H9 (cell line): ENCODE data around the gene PPP2R3B. TPM values are rescaled to one million over a fixed set of nuclear protein-coding genes. Genes with fewer than 3 reads are reported as not detected.
A peak's percentile ranks its signal among the peaks of the same experiment; 100 is the strongest.

Experiments
- DNase-seq: peaks from one replicate; pipeline ENCODE4 v3.0.0-alpha.2; 2017
- H2AFZ ChIP-seq: one replicate; pipeline ENCODE4 v1.6.1; 2013; ENCODE audit warnings: mild to moderate bottlenecking, low read length, control low read depth, moderate library complexity
- H2AK5ac ChIP-seq: 2 replicates; pipeline ENCODE4 v1.6.1; 2013; ENCODE audit warnings: low read length, control low read depth, mixed read lengths; ENCODE audit not compliant: insufficient read length
- H2BK120ac ChIP-seq: one replicate; pipeline ENCODE4 v1.6.1; 2013; ENCODE audit warnings: low read depth, mild to moderate bottlenecking, low read length, control low read depth, inconsistent platforms; ENCODE audit not compliant: poor library complexity, severe bottlenecking
- H2BK12ac ChIP-seq: 2 replicates; pipeline ENCODE4 v1.6.1; 2013; ENCODE audit warnings: low read length, control low read depth, mixed read lengths, low read depth; ENCODE audit not compliant: insufficient read length
- H2BK15ac ChIP-seq: 2 replicates; pipeline ENCODE4 v1.6.1; 2013; ENCODE audit warnings: low read depth, low read length, control low read depth
- H2BK20ac ChIP-seq: one replicate; pipeline ENCODE4 v1.6.1; 2013; ENCODE audit warnings: low read depth, mild to moderate bottlenecking, low read length, control low read depth, inconsistent platforms; ENCODE audit not compliant: poor library complexity, severe bottlenecking
- H2BK5ac ChIP-seq: 2 replicates; pipeline ENCODE4 v1.6.1; 2013; ENCODE audit warnings: low read length, control low read depth, mixed read lengths; ENCODE audit not compliant: insufficient read length
- H3K14ac ChIP-seq: 2 replicates; pipeline ENCODE4 v1.6.1; 2013; ENCODE audit warnings: low read length, control low read depth; ENCODE audit not compliant: insufficient read depth
- H3K18ac ChIP-seq: 2 replicates; pipeline ENCODE4 v1.6.1; 2013; ENCODE audit warnings: low read depth, mild to moderate bottlenecking, mixed read lengths, low read length, control low read depth; ENCODE audit not compliant: insufficient read length
- H3K23ac ChIP-seq: 2 replicates; pipeline ENCODE4 v1.6.1; 2013; ENCODE audit warnings: low read length, control low read depth, mixed read lengths, low read depth; ENCODE audit not compliant: insufficient read length
- H3K23me2 ChIP-seq: 2 replicates; pipeline ENCODE4 v1.6.1; 2013; ENCODE audit warnings: low read depth, mild to moderate bottlenecking, mixed read lengths, low read length, control low read depth; ENCODE audit not compliant: insufficient read length, poor library complexity, severe bottlenecking
- H3K27ac ChIP-seq: 2 replicates; pipeline ENCODE4 v1.5.1; 2013; ENCODE audit warnings: low read length, control low read depth, mixed read lengths, low read depth; ENCODE audit not compliant: insufficient read length
- H3K27me3 ChIP-seq: 2 replicates; pipeline ENCODE4 v1.6.1; 2013; ENCODE audit warnings: low read length, control low read depth, inconsistent platforms; ENCODE audit not compliant: insufficient read depth
- H3K4ac ChIP-seq: 2 replicates; pipeline ENCODE4 v1.6.1; 2013; ENCODE audit warnings: low read depth, mild to moderate bottlenecking, control low read depth, inconsistent platforms, low read length, moderate library complexity
- H3K4me1 ChIP-seq: 2 replicates; pipeline ENCODE4 v1.6.1; 2013; ENCODE audit warnings: low read length, control low read depth, inconsistent platforms; ENCODE audit not compliant: insufficient read depth
- H3K4me2 ChIP-seq: 2 replicates; pipeline ENCODE4 v1.6.1; 2013; ENCODE audit warnings: low read length, control low read depth, mixed read lengths; ENCODE audit not compliant: insufficient read length, insufficient read depth
- H3K56ac ChIP-seq: 2 replicates; pipeline ENCODE4 v1.6.1; 2013; ENCODE audit warnings: low read depth, mild to moderate bottlenecking, mixed read lengths, low read length, control low read depth; ENCODE audit not compliant: insufficient read length
- H3K79me1 ChIP-seq: 2 replicates; pipeline ENCODE4 v1.6.1; 2013; ENCODE audit warnings: low read depth, mild to moderate bottlenecking, moderate library complexity, low read length, control low read depth, inconsistent platforms; ENCODE audit not compliant: insufficient read depth, poor library complexity, severe bottlenecking
- H3K79me2 ChIP-seq: 2 replicates; pipeline ENCODE4 v1.6.1; 2013; ENCODE audit warnings: low read length, control low read depth, inconsistent platforms; ENCODE audit not compliant: insufficient read depth
- H3K9ac ChIP-seq: 2 replicates; pipeline ENCODE4 v1.6.1; 2013; ENCODE audit warnings: low read length, control low read depth, mixed read lengths; ENCODE audit not compliant: insufficient read length; ENCODE audit errors: extremely low read depth
- H3K9me3 ChIP-seq: one replicate; pipeline ENCODE4 v1.6.1; 2013; ENCODE audit warnings: low read depth, low read length, inconsistent platforms; ENCODE audit not compliant: control insufficient read depth
- H3T11ph ChIP-seq: one replicate; pipeline ENCODE4 v1.6.1; 2013; ENCODE audit warnings: mild to moderate bottlenecking, low read length, control low read depth, inconsistent platforms
- H4K20me1 ChIP-seq: one replicate; pipeline ENCODE4 v1.6.1; 2013; ENCODE audit not compliant: control insufficient read depth, insufficient read length, insufficient read depth
- H4K5ac ChIP-seq: 2 replicates; pipeline ENCODE4 v1.6.1; 2013; ENCODE audit warnings: low read depth, mild to moderate bottlenecking, mixed read lengths, low read length, control low read depth; ENCODE audit not compliant: insufficient read length
- H4K8ac ChIP-seq: replicated peaks from 2 replicates; pipeline ENCODE4 v1.6.1; 2013; ENCODE audit warnings: low read length, control low read depth, mixed read lengths, low read depth; ENCODE audit not compliant: insufficient read length
- H4K91ac ChIP-seq: 2 replicates; pipeline ENCODE4 v1.6.1; 2013; ENCODE audit warnings: low read depth, mild to moderate bottlenecking, moderate library complexity, mixed read lengths, low read length, control low read depth; ENCODE audit not compliant: insufficient read length
- H3K27ac Mint-ChIP-seq, 3 experiments: 2 replicates in 2 of 3; 3 replicates in 1 of 3; pipeline ENCODE4 v1.8.0; 2020 to 2021; ENCODE audit warnings: mixed read lengths in 3 of 3, mild to moderate bottlenecking in 1 of 3, moderate library complexity in 1 of 3
- H3K27me3 Mint-ChIP-seq: 2 replicates; pipeline ENCODE4 v1.8.0; 2021; ENCODE audit warnings: low read depth, mild to moderate bottlenecking, moderate library complexity, mixed read lengths
- H3K36me3 Mint-ChIP-seq, 3 experiments: 2 replicates in 2 of 3; 3 replicates in 1 of 3; pipeline ENCODE4 v1.8.0; 2020 to 2021; ENCODE audit warnings: low read depth in 3 of 3, mixed read lengths in 3 of 3; ENCODE audit not compliant: insufficient read depth in 1 of 3
- H3K4me1 Mint-ChIP-seq, 2 experiments: 2 replicates each; pipeline ENCODE4 v1.8.0; 2020; ENCODE audit warnings: mixed read lengths in 2 of 2
- H3K4me3 Mint-ChIP-seq, 2 experiments: 2 replicates in 1 of 2; 3 replicates in 1 of 2; pipeline ENCODE4 v1.8.0; 2020 to 2021; ENCODE audit warnings: mild to moderate bottlenecking in 2 of 2, mixed read lengths in 2 of 2, moderate library complexity in 1 of 2
- H3K9me3 Mint-ChIP-seq, 2 experiments: 2 replicates in 1 of 2; 3 replicates in 1 of 2; pipeline ENCODE4 v1.8.0; 2020; ENCODE audit warnings: mild to moderate bottlenecking in 2 of 2, mixed read lengths in 2 of 2, moderate library complexity in 1 of 2
- WGBS: extraction: QIAGEN DNeasy Blood & Tissue Kit; methylation state at CpG from one replicate; pipeline ENCODE4 v1.1.7; 2013; ENCODE audit warnings: missing lambda C conversion rate, low lambda C conversion rate, mixed read lengths; ENCODE audit not compliant: insufficient read length; ENCODE audit errors: extremely low coverage; 5-methylcytosine and 5-hydroxymethylcytosine counted together
- total RNA-seq: library from RNA; stranded (reverse); gene quantifications from 2 replicates; pipeline ENCODE4 v1.2.1, GENCODE V29; 2021
- TF ChIP-seq, protein P1 (sequence below): fragments of 200-600 bp; sonication (generic); conservative IDR thresholded peaks from 3 replicates; pipeline ENCODE4 v1.8.0; 2021; ENCODE audit warnings: antibody characterized with exemption, mild to moderate bottlenecking

The PPP2R3B gene
- total RNA-seq, 1 experiment from 2014 or later: 72.1 TPM

- Mint-ChIP-seq H3K4me3 (no peak overlapping the region), H3K9me3 (0 out of 5 replicates have a peak, but pooled peaks cover 0 to 3% of the 10 kb centered on the region in 2 experiments)
Observed at GRCh38 chrX:357693-358471, 28.8 kb downstream of the PPP2R3B start.

More at GRCh38 chrX:357693-358471, 28.8 kb downstream of the PPP2R3B start:
- no peak overlapping the region for H3K27ac ChIP-seq
- no peaks in the 10 kb centered on the region for H3K27me3 Mint-ChIP-seq
- H2BK120ac ChIP-seq: no peak overlapping the region
- H3K79me1 ChIP-seq: no peaks in the 10 kb centered on the region
- H3K27me3 ChIP-seq: no peaks in the 10 kb centered on the region
- H3K4me1 Mint-ChIP-seq: no peaks in the 10 kb centered on the region
- no peak overlapping the region for H2AFZ ChIP-seq
- H3K14ac ChIP-seq: no peak overlapping the region
- H3K9ac ChIP-seq: no peak overlapping the region
- H2BK20ac ChIP-seq: no peak overlapping the region
- no peak overlapping the region for H3T11ph ChIP-seq
- H3K56ac ChIP-seq: no peak overlapping the region
- DNase-seq: no peak
- H3K18ac ChIP-seq: no peak overlapping the region
- H3K23ac ChIP-seq: no peak overlapping the region
- H2BK15ac ChIP-seq: no peak overlapping the region
- peaks cover 42 to 77% (median 60%) of the 10 kb centered on the region in 3 experiments for H3K36me3 Mint-ChIP-seq
- H4K8ac ChIP-seq: no peak overlapping the region
- H2BK12ac ChIP-seq: no peak overlapping the region
- WGBS: no CpG with 5 or more reads among the region's 48 CpGs
- H4K5ac ChIP-seq: no peak overlapping the region
- H2BK5ac ChIP-seq: no peak overlapping the region
- TF ChIP-seq, protein P1, sequence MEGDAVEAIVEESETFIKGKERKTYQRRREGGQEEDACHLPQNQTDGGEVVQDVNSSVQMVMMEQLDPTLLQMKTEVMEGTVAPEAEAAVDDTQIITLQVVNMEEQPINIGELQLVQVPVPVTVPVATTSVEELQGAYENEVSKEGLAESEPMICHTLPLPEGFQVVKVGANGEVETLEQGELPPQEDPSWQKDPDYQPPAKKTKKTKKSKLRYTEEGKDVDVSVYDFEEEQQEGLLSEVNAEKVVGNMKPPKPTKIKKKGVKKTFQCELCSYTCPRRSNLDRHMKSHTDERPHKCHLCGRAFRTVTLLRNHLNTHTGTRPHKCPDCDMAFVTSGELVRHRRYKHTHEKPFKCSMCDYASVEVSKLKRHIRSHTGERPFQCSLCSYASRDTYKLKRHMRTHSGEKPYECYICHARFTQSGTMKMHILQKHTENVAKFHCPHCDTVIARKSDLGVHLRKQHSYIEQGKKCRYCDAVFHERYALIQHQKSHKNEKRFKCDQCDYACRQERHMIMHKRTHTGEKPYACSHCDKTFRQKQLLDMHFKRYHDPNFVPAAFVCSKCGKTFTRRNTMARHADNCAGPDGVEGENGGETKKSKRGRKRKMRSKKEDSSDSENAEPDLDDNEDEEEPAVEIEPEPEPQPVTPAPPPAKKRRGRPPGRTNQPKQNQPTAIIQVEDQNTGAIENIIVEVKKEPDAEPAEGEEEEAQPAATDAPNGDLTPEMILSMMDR: no peak
- no peaks in the 10 kb centered on the region for H3K23me2 ChIP-seq
- no peak overlapping the region for H3K4me2 ChIP-seq
- no peak overlapping the region for H3K4ac ChIP-seq
- H2AK5ac ChIP-seq: no peak overlapping the region
- no peaks in the 10 kb centered on the region; the same call in 1 of the 2 replicates for H3K79me2 ChIP-seq
- H3K27ac Mint-ChIP-seq: peak overlapping the region in 2 of 3 experiments; percentile 71 to 77; a peak in 2 of 7 replicates
- H4K91ac ChIP-seq: no peak overlapping the region
- no peaks in the 10 kb centered on the region for H4K20me1 ChIP-seq
- H3K9me3 ChIP-seq: no peaks in the 10 kb centered on the region
- no peaks in the 10 kb centered on the region for H3K4me1 ChIP-seq
